Adipose tissue (tissue), 3 donors: ENCODE results near the gene PSAPL1. TPM values are rescaled to one million over a fixed set of nuclear protein-coding genes. Genes with fewer than 3 reads are reported as not detected.
"Not testable (repeated sequence)": the region's sequence is repeated elsewhere in the genome, so short reads cannot be mapped to it uniquely, and the experiment has no call there.

ENCODE experiments used
- H3K27ac ChIP-seq: one replicate; pipeline ENCODE4 v1.5.1; 2013; ENCODE audit warnings: low read depth, low read length
- WGBS, 3 donors: extraction: QIAGEN DNeasy Blood & Tissue Kit; methylation state at CpG; one replicate each; pipeline ENCODE4 v1.1.7; 2013; 5-methylcytosine and 5-hydroxymethylcytosine counted together
- polyA plus RNA-seq, 3 donors: library from polyadenylated mRNA; stranded (reverse); fragments of 200-250 nt; gene quantifications; one replicate each; pipeline ENCODE4 v1.2.3, GENCODE V29; 2013
- donor health status: healthy with polysubstance abuse.
- donor health status: Bipolar disorder and iron deficiency.
- donor health status: healthy.

Gene PSAPL1
- polyA plus RNA-seq, 3 donors, result 0.22 to 2.1 TPM; not detected in 1

GRCh38 chr4:7461230-7461629 is 26.5 kb upstream of the PSAPL1 start:
- no peak overlapping the region for H3K27ac ChIP-seq
- WGBS, 3 donors, result 40 to 58% (median 55%) methylated on average over 17 of the region's 17 CpGs

GRCh38 chr4:7460566-7460965 is 25.8 kb upstream of the PSAPL1 start:
- no peak overlapping the region for H3K27ac ChIP-seq
- 29 to 64% (median 50%) methylated on average over 17 of the region's 17 CpGs for WGBS, 3 donors

GRCh38 chr4:7459471-7459870 is 24.7 kb upstream of the PSAPL1 start:
- 88 to 91% (median 88%) methylated on average over 8 of the region's 8 CpGs for WGBS, 3 donors
- no peak overlapping the region for H3K27ac ChIP-seq

- H3K27ac ChIP-seq, result no peak overlapping the region
- 81 to 93% (median 88%) methylated on average over 4 of the region's 4 CpGs for WGBS, 3 donors
These were observed 23.7 kb upstream of the PSAPL1 start for GRCh38 chr4:7458477-7458876.

GRCh38 chr4:7458066-7458425 is 23.3 kb upstream of the PSAPL1 start:
- WGBS, 3 donors, result 53 to 79% (median 71%) methylated on average over 9 of the region's 9 CpGs
- no peak overlapping the region for H3K27ac ChIP-seq

- WGBS, 3 donors, result 84 to 89% (median 87%) methylated on average over 16 of the region's 16 CpGs
- no peak overlapping the region for H3K27ac ChIP-seq
These were observed 22.7 kb upstream of the PSAPL1 start for GRCh38 chr4:7457201-7458065.

- not testable (repeated sequence) for H3K27ac ChIP-seq
- WGBS, 3 donors, result 84 to 97% (median 97%) methylated on average over 9 of the region's 9 CpGs
These were observed 18.1 kb upstream of the PSAPL1 start for GRCh38 chr4:7452802-7453201.

GRCh38 chr4:7451800-7452199 is 17.1 kb upstream of the PSAPL1 start:
- WGBS, 3 donors, result 68 to 81% (median 79%) methylated on average over 4 to 6 of the region's 6 CpGs
- no peak overlapping the region for H3K27ac ChIP-seq

GRCh38 chr4:7451434-7451789 is 16.7 kb upstream of the PSAPL1 start:
- no peak overlapping the region for H3K27ac ChIP-seq
- WGBS, 3 donors, result 59 to 64% (median 63%) methylated on average over 2 of the region's 2 CpGs

- WGBS, 3 donors, result 72 to 78% (median 76%) methylated on average over 5 of the region's 5 CpGs
- H3K27ac ChIP-seq, result no peak overlapping the region
These were observed 16.2 kb upstream of the PSAPL1 start for GRCh38 chr4:7450775-7451433.

GRCh38 chr4:7448036-7448435 is 13.3 kb upstream of the PSAPL1 start:
- no peak overlapping the region for H3K27ac ChIP-seq
- WGBS, 3 donors, result 56 to 72% (median 72%) methylated on average over 16 of the region's 16 CpGs

GRCh38 chr4:7447236-7447635 is 12.5 kb upstream of the PSAPL1 start:
- no peak overlapping the region for H3K27ac ChIP-seq
- 65 to 90% (median 81%) methylated on average over 3 of the region's 3 CpGs for WGBS, 3 donors

- no peak overlapping the region for H3K27ac ChIP-seq
- WGBS, 3 donors, result 64 to 83% (median 74%) methylated on average over 12 of the region's 12 CpGs
These were observed 10.0 kb upstream of the PSAPL1 start for GRCh38 chr4:7444731-7445130.

GRCh38 chr4:7444314-7444713 is 9.6 kb upstream of the PSAPL1 start:
- WGBS, 3 donors, result 72 to 97% (median 92%) methylated on average over 3 of the region's 3 CpGs
- no peak overlapping the region for H3K27ac ChIP-seq

- 43 to 52% (median 48%) methylated on average over 15 of the region's 15 CpGs for WGBS, 3 donors
- no peak overlapping the region for H3K27ac ChIP-seq
These were observed 7.9 kb upstream of the PSAPL1 start for GRCh38 chr4:7442574-7443162.

GRCh38 chr4:7441201-7441600 is 6.5 kb upstream of the PSAPL1 start:
- no peak overlapping the region for H3K27ac ChIP-seq
- 71 to 85% (median 71%) methylated on average over 4 to 7 of the region's 7 CpGs for whole genome bisulfite sequencing, 3 donors

GRCh38 chr4:7439699-7440098 is 5.0 kb upstream of the PSAPL1 start:
- H3K27ac ChIP-seq, result no peak overlapping the region
- WGBS, 3 donors, result 70 to 88% (median 81%) methylated on average over 2 of the region's 2 CpGs

GRCh38 chr4:7436256-7436655 is 1.5 kb upstream of the PSAPL1 start:
- 79 to 82% (median 82%) methylated on average over 13 of the region's 13 CpGs for whole genome bisulfite sequencing, 3 donors
- no peak overlapping the region for H3K27ac ChIP-seq

- WGBS, 3 donors, result 55 to 69% (median 69%) methylated on average over 11 of the region's 11 CpGs
- no peak overlapping the region for H3K27ac ChIP-seq
These were observed 836 bp upstream of the PSAPL1 start for GRCh38 chr4:7435471-7436061.
